ENCODE data around the gene RALGAPB.

Gene RALGAPB

DNA sequence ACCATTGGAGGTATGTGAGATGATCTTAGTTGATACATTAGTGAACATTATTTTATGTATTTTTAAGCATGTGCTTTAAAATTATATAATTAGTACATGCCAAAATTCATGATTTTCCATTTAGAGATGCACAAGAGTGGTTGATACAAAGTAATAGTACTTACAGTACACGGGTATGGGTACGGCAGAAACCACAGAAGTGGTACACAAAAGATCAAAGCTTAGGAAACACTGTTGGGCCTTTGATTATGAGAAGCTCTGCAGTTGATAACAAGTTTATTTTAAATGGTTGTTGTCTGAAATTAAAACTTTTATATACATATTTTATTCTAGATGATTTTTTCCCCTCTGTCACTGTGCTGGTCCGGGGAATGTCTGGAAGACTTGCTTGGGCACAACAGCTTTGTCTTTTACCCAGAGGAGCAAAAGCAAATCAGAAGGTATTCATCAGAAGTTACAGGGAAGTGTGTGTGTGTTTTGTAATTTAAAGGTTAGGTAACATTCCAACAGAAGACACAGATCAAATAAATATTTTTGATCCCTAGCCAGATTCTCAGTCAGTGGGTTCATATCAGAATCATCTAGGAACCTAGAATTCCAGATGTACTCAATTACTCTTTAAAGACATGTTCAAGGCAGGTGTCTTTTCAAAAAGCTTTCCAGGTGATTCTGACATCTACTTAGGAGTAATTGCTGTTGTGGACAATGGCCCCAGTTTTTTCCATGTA is 75.9 kb downstream of the RALGAPB start:
- no peak for DNase-seq (ENCODE audit: low read depth)

DNA sequence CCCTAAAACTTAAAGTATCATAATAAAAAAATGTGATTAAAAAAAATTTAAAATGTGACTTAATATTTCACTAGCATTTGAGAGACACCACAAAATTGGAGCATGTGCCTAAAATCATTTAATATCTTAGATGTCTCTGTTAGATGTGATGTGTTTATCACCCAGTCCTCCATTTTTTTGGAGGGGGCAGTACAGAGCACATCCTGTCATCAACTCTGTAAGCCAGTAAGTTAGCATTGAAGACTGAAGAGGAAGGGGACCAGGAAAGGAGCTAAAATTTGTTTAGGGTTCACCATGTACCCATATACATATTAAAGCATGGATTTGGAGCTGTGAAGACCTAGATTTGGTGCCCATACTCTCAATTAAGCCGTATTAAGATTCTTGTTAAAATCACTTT is 77.6 kb downstream of the RALGAPB start:
- no peak for DNase-seq (ENCODE audit: low read depth)

- DNase-seq (ENCODE audit: low read depth) = no peak
These were observed 78.5 kb downstream of the RALGAPB start for GRCh38 chr20:38551056-38551626.

DNA sequence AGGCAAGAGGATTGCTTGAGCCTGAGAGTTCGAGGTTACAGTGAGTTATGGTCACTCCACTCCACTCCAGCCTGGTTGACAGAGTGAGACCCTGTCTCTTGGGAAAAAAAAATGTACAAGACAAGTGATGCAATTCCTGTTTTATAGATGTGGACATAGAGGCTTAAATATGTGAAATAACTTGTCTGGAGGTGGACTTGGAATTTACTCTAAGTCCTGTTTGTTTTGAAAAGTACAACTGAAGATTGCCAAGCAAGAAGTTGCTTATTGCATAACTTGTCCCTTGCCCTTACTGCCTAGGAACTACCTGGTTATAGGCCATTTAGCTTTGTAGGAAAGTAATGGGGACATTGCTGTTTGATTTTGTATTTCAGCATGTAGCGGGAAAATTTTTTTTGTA is 82.3 kb downstream of the RALGAPB start:
- no peak for DNase-seq (ENCODE audit: low read depth)

GRCh38 chr20:38555395-38555794 is 82.8 kb downstream of the RALGAPB start:
- no peak for DNase-seq (ENCODE audit: low read depth)

DNA sequence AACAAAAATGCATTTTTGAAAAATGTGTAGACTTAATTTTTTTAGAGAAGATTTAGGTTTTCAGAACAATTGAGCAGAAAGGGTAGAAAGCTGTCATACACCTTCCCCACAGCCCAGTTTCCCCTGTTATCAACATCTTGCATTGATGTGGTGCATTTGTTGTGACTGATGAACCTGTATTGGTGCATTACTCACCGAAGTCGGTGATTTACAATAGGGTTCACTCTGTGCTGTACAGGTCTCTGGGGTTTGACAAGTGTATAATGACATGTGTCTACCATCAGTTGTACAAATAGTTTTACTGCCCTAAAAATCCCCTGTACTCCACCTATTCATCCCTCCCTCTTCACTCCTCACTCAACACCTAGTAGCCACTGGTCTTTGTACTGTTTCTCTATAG is 84.5 kb downstream of the RALGAPB start:
- no peak for DNase-seq (ENCODE audit: low read depth)

DNA sequence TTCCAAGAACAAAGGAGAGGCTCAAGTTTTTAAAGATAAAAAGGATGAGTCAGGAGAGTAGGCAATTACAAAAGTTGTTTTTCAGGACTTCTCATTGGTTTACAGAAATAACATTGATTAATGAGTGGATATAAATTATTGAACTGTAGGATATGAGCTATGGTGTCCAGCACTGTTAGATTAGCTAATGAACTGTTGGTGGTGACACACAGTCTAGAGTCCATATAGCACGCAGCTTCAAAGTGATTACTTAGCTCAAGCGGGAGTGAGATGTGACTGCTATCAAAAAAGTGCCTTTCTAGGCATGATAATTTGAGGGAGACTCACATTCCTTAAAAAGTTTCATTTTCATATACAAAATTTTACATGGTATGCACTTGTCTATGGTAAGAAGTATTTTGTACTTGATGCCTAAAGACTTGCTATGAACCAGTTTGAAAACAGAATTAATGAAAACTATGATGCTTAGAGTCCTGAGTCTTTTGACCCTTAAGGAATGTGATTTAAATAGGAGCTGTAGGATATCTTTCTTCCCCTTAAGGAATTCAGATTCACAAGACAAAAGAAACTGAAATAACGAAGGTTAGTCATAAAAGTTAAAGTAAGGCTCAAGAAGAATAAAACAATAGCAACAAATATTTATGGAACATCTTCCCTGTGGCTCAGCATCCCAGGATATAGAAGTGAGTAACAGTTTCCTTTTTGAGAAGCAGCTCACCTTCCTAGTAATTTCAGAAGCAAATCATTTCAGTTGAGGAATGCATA is 86.1 kb downstream of the RALGAPB start:
- DNase-seq (ENCODE audit: low read depth) = no peak

DNA sequence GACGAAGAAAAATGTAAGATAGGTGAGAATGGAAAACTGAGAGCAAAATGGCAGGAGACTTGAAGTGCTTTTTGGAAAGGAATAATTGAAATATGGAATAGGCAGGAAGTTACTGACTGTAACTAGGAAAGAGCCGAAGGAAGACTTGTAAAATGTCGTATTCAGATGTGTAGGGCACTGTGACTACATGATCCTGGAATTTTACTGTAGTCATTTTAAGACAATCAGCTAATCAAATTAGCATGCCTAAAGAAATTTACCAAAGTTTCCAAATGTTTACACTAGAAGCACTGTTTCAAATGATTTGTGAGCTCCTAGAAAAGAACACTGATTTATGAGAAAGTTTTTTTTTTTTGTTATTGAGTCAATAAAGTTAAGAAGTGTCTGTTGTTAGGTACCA is 87.1 kb downstream of the RALGAPB start:
- DNase-seq (ENCODE audit: low read depth) = no peak

- no peak for DNase-seq (ENCODE audit: low read depth)
These were observed 91.3 kb downstream of the RALGAPB start for GRCh38 chr20:38563802-38564431.

DNA sequence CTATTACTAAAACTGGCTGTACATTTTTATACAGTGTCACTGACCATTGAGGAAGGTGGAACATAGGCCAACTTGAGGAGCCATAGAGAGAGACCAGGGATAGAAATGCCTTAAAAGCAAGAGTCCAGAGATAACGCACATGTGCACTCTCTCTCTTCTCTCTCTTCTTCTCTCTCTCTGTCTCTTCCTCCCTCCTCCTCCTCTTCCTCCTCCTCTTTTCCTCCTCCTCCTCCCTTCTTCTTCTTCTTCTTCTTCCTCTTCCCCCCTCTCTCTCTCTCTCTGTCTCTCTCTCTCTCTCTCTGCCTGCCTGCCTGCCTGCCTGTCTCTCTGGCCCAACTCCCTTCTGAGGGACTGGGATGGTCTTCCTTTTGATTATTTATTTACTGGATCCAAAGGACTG is 92.0 kb downstream of the RALGAPB start:
- no peak for DNase-seq (ENCODE audit: low read depth)

GRCh38 chr20:38566036-38566598 is 93.5 kb downstream of the RALGAPB start:
- no peak for DNase-seq (ENCODE audit: low read depth)

GRCh38 chr20:38569747-38570525 is 97.3 kb downstream of the RALGAPB start:
- no peak for DNase-seq (ENCODE audit: low read depth)

GRCh38 chr20:38573413-38573812 is 100.8 kb downstream of the RALGAPB start:
- DNase-seq (ENCODE audit: low read depth) = no peak

DNA sequence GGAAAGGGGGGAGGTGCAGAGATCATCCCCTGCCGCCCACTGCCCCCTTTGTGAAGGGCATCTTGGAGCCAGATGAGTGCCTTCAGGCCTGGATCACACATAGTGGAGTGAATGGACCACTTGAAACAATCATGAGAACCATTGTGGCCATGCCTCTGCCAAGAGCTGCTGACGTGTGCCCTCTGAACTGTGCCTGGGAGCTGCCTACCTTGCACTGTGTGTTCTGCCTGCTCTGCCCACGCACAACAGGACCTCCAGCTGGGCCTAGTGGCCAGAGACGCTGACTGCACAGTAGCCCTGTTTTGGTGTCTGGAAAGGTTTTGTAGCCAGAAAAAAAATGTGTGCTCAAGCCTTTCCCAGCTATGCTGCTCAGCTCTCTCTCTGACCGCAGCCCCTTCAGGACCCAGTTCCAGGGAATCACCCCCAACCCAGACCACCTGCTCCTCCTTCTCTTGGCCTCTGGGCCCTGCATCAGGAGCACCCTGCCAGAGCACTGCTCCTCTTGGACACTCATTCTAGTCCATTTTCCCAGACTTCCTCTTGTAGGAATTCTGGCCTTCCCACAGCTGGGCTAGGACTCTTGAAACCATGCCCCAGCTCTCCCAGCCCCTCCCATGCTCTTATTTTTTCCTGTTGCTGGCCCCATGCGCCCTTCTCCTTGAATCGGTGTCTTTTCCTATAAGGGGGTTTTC is 106.7 kb downstream of the RALGAPB start:
- DNase-seq (ENCODE audit: low read depth) = no peak

- DNase-seq (ENCODE audit: low read depth) = no peak
These were observed 107.3 kb downstream of the RALGAPB start for GRCh38 chr20:38579921-38580320.

GRCh38 chr20:38581013-38581412 is 108.4 kb downstream of the RALGAPB start, which contains the start of gene ADIG:
TSS of gene ADIG (plus strand) at chr20:38581197. CDS start at chr20:38581251, 54 bp downstream.
- DNase-seq (ENCODE audit: low read depth) = no peak

- DNase-seq (ENCODE audit: low read depth) = no peak
These were observed 109.3 kb downstream of the RALGAPB start for GRCh38 chr20:38581830-38582358.

DNA sequence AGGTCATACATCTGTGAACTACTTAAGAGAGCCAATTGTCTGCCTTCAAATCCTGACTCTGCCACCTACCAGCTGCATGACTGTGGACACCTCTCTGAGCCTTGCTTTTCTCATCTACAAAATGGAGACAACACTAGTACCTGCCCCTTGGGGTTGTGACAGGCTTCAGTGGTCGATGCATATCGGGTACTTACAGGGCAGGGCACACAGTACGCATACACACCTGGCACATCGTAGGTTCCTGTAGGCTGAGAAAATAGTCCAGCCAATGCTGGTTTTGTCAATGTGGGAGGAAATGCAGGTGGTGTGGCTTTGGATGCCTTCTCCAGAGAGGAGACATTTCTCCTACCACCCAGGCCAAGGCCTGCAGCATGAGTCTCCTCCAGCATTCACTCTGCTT is 110.7 kb downstream of the RALGAPB start:
- DNase-seq (ENCODE audit: low read depth) = no peak

DNA sequence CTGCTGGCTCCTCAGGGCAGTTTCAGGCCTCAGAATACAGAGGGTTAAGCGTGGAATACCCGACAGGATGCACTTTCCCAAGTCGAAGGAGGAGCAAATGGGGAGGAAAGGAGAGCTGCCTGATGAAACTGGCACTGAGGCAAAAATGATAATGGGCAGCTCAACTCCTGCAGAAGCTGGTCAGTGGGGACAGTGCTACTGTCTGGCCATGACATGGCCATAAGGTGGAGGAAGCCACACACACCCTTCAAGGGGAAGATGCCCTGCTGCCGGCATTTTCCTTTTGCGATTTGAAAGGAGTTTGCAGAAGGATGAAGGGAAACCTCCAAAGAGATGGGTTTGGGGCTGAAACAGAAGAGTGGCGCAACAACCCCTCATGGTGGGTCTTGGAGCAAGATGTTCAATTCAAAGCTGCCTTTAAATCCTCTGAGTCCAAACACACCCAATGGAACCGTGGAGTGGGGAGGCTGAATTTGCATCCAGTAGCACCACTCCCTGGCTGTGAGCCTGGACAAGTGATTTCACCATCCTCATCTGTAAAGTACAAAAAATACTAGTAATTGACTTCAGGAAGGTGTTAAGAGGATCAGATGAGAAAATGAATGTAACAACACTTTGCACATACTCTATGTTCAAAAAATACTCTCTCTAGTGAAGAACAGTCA is 111.6 kb downstream of the RALGAPB start:
- no peak for DNase-seq (ENCODE audit: low read depth)
